ENCODE measurements around the gene ASCL2.

ASCL2 gene

DNA sequence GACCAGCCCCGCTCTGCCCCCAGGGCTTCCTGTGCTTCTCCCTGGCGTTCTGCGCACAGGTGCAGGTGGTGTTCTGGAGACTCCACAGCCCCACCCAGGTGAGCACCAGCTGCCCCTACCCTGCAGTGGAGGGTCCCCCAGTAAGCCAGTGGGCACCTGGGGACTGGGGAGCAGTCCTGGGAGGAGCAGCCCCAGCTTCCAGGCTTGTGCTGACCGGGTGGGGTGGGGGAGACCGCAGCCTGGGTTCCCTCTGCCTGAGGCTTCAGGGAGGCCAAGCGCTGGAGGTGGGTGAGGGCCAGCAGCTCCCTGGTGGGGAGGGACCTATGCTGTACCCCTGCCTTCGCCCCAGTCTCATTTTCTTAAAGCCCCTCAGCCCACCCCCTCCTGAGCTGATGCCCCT, 38.3 kb upstream of the ASCL2 start:
- DNase-seq: no peak

DNA sequence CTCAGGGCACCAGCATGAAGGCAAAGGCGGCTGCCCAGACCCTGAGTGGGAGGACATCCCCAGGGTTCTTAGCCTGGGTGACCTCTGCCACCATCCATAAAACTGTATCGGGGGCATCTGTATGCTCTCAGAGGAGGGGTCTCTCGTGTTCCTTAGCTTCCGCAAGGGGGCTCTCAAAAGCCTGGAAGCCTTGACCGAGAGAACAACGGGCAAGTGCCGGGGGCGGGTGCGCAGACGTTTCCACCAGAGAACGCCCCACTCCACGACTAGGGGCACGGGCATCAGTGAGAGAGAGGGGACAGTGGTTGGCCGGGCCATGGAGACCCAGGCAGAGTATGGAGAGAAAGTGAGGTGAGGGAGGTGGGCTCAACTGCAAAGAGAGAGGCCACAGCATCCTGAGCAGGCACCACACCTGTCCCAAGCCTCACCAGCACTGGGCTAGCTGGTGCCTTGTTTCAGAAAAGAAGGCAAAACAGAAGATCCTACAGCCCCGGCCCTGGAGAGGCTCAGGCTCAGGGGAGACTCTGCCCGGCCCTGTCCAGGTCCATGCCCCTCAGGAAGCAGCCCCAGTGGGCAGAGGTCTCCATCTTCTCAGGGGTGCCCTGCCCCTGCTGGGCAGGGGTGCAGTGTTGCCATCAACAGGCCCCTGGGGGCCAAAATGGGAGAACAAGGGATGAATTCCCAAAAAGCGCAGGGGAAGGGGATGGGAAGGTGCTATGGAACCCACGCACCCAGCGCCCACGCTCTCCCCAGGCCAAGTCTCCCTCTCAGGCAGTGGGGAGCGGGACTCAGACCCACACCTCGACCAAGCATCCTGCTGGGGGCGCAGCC, 37.3 kb upstream of the ASCL2 start:
- DNase-seq: no peak

DNA sequence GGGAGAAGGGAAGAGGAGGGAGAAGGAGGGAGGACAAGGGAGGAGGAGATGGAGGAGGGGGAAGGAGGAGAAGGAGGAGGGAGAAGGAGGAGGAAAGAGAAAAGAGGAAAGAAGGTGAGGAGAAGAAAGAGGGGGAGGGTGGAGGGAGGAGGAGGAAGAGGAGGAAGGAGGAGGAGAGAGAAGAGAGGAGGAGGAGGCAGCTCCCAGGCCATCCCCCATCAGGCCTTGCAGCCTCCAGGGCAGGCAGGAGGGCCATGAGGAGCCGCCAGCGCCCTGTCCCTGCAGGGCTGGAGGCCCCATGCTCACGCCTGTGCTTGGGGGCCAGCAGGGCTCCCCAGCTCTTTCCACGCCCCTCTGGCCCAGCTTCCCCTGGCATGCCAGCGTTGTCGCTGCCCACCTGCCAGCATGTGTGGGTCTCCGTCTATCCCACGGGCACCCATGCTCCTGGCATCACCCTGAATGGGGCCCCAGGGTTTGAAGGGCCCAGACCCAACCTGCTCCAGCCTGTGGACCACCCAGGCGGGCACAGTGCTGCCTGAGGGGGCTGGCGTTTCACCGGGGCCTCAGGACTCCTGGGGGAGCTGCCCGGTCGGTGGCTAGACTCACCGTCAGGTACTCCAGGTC, 36.6 kb upstream of the ASCL2 start:
- DNase-seq: no peak

DNA sequence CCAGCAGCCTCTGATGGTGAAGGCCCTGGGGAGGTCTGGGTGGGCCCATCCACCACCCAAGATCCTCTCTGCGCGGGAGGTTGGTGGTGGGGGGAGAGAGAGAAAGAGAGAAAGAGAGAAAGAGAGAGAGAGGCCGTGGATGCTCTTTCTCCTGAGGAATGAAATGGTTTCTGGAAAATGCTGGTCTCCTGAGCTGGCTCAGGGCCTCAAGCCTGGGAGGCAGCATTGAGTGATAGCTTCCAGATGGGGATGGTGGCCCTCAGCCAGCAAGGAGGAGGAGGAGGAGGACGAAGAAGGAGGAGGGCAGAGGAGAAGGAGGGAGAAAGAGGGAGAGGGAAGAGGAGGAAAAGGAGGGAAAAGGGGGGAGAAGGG, 36.0 kb upstream of the ASCL2 start:
- no peak for DNase-seq

DNA sequence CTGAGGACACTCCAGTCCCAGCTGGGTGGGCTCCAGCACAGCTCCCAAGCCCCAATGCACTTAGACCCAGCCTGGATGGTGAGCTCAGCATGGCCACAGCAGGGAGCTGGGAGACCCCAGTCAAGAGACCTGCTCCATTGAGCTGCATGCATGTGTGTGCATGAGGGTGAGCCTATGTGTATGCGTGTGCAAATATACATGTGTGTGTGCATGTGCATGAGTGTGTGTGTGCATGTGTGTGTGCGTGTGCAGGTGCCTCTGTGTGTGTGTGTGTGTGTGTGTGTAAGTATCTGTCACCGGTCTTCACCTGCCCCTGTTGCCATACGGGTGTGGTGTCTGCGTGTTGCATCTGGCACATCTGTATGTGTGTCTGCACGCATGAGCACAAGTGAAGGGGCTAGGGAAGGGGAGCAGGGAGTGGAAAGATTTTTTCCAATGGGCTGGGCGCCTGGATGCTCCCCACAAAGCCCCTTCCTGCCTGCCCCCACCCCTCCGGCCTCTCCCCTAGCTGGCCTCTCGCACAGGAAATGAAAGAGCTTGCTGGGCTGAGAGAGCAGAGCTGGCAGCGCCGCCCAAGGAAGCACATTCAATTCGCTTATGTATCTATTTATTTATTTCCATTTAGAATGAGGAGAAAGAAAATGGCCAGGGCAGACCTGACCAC, 35.5 kb upstream of the ASCL2 start:
- no peak for DNase-seq

DNA sequence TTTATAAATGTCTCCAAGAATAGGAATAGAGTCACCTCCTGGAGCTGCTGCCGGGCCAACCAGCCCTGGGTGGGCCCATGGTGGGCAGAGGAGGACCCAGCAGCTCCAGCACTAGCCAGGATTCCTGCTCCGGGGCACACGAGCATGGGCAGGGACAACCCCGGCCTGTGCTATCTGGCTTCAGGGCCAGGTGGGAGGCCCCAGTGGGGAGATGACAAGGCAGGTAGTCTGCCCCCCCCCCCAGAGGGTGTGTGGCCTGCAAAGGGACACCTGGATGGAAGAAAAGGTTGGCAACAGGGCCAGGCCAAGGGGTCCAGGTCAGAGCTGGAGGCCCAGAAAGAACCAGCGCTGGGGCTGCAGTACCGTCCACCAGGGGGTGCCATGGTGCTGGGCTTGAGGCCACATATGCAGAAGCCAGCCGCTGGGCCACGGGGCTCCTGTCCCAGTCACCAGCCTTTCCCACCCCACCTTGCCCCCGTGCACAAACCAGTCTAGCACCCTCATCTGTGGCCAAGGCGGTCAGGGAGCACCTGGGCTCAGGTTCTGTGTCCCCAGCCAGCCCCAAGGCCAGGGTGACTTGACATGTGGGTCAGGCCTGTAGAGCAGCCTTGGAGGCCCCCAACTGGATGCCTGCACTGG, 34.9 kb upstream of the ASCL2 start:
- peak; percentile 84 for DNase-seq

DNA sequence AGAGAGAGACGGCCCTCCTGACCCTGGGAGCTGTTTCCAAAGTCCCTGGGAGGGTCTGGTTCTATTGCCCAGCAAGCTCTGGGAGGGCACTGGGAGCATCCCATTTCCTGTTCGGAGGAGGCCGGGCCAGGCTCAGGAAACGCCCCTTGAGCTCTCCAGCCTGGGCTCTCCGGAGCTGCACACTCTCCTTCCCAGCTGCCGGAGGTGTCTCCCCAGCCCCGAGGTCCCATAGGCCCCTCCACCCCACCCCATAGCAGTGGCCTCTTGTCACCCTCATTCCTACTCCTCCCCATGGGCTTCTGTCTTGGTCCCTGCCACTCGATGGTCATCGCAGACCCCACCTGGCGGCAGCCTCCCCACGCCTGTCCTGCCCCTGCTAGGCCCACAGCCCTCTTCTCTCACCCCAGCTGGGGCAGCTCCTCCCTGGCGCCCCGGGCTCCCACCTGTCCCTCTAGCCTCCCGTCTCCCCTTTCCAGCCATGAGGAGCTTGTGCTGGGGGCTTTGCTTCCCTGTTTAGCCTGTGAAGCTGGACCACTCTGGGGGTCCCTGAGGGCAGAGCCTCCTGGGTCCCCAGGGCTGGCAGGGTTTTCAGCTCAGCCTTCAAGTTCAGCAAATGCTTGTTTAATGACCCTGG, 34.2 kb upstream of the ASCL2 start:
- no peak for DNase-seq

DNA sequence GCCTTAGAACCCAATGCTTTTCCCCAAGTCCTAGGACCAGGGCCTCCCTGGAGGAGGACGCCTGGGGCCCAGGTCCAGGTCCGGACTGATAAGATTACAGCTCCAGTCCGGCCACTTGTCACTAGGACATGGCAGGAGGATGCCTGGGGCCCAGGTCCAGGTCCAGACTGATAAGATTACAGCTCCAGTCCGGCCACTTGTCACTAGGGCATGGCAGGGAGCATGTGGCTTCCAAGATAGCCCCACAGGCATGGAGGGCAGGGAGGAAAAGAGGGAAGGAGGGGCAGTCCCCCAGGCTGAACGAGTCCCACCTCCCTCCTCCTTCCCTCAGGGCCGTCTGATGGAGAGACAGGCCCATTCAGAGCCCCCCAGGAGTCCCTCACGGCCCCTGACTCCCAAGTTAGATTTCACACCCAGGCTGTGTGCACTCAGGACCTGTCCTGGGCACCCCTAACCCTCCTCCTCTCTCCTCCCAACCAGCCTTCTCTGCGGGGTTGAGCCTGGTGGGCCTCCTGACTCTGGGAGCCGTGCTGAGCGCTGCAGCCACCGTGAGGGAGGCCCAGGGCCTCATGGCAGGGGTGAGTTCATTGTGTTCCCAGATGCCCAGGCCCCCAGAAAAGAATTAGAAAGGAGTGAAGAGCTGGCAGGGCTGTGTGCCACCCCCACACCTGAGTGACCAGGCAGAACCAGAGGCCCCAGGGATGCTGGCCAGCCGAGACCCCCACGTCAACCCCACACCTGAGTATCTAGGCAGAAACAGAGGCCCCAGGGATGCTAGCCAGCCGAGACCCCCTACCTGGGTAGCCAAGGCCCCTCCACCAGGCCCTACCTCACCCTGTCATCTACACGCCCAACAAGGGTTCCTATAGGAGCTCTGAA, 33.5 kb upstream of the ASCL2 start:
- no peak for DNase-seq

DNA sequence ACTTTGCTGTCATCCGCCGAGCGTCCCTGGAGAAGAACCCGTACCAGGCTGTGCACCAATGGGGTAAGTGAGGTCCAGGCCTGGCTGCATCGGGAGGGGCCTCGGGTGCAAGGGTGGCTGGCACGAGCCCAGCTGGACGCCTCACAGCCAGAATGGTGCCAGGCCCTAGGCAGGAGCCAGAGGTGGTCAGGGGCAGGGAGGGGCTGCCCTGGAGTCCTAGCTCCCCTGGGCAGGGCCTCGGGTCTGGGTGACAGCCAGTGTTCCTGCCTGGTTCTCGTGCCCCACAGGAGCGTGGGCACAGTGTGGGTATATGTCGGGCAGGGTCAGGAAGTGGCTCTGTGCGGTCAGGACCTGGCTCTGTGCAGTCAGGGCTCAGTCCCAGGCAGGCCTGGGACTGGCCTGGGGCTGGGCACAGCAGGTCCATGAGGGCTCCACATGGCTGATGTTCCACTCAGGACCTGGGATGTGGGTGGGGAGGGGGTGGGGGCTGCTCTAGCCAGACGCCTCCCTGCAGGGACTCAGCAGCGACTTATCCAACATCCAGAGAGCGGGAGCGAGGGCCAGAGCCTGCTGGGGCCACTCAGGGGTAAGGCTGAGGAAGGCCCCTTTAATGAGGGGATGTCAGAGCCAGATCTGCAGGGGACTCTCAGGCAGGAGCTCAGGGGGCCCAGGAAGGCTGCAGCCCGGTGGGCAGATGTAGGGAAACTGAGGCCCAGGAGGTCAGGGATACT, 32.7 kb upstream of the ASCL2 start:
- DNase-seq: no peak

DNA sequence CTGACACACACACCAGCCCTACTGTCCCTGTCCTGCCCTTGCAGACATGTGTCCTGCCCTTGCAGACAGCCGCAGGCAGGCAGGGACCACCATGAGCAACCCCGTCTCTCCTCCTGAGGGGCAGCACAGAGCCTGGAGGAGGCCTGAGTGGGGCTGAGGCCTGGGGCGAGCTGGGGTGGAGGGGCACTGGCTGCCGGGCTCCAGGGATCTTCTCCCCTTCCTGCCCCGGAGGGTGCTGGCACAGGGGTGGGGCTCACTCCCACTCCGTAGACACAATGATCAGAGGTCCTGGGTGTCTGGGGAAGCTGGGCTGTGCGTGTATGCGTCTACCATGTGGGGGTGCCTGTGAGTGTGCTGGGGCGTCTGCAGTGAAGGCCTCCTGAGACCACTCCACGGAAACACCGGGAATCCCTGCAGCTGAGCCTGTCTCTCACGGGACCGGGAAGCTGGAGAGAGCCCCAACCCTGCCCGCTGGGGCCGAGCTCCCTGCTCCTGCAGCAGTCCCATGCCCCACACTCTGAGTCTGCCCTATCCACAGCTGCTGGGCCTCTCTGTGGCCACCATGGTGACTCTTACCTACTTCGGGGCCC, 32.0 kb upstream of the ASCL2 start:
- no peak for DNase-seq

DNA sequence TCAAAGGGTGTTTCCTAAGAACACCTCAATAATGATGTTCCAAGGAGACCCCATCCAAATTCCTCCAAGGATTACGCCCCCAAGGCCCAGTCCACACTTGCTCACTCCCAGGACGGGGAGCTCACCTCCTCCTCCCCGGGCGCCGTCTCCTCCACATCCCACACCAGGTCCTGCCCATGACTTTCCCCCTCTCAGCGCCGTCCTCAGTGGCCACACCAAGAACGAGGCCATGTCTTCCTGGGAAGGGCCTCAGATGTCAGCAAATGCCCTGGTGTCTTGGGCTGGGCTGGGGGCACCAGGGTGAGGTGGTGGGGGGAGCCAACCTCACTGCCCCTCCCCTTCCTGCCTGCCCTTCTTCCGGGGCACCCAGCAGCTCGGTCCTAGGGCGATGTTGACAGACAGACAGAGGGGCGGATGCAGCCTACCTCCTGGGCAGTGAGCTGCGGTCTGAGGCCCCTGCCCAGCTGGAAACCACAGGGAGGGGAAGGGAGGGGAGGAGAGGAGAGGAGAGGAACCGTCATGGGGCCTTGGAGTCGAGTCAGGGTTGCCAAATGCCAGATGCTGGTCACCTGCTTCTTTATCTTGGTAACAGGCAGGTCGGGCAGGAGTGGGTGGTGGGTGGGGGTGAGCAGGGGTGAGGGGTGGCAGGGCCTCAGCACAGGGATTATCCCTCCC, 31.4 kb upstream of the ASCL2 start, which contains the start of the genes C11orf21 and TSPAN32:
Gene C11orf21 (minus strand): TSS at position 288 of the 675 bp plus-strand sequence. CDS start 110 bp downstream, at position 178.
Gene TSPAN32 (plus strand): TSS at position 383 of the 675 bp plus-strand sequence. CDS start 137 bp downstream, at position 520.
- DNase-seq: no peak

DNA sequence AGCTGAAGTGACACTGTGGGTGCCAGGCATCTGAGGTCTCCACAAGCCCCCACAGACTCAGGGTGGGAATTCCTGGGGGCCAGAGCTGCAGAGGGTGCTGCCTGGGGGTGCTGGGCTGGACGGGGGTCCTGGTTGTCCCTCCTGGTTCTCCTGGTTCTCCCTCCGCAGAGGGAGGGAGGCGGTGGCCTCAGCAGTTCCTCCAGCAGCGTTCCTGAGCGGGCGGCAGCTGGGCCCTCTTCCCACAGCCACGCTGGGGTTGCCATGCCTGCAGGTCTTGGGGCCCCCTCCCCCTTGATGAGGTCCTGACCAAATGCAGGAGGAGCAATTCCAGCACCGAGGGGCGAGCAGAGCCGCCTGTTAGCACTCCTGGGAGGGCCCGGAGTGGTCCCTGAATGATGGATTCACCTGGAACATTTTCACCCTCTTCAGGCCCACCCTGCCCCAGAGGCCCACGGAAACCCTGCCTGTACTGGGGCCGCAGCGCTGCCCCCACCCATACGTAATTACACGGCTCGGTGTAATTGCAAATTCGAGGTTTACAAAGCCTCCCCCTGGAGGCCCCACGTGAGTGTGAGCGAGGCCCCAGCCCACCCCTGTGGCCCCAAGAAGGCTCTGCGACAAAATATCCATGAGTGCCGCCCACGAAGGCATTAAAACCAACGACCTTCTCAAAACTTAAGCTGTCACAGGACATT, 30.7 kb upstream of the ASCL2 start:
- no peak for DNase-seq

DNA sequence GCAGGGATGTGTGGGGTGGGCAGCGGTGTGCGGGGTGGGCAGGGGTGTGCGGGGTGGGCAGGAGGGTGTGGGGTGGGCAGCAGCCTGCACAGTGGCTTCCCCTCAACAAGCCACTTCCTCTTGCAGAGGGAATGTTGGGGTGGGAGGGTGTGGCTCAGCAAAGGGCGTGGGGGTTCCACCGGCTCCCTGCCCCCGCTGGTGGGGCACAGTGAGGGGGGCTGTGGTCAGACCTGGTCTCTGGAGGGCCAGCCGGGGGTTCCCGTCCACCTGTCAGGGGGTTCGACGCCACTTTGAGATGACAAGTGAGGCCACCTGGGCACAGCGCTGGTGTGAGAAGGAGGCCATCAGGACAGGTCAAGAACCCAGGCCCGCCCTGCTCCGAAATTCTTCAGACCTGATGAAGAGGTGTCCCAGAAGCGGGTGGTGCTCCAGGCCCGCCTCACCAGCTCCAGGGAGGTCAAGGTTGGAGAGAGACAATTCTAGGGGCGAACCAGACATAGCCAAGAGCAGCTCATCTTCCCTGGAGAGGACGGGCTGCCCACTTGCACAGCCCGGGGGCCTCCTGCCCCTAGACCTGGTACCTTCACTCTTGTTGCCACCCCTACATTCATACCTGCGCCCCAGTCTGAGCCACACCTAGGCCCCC, 30.0 kb upstream of the ASCL2 start:
- DNase-seq: no peak

DNA sequence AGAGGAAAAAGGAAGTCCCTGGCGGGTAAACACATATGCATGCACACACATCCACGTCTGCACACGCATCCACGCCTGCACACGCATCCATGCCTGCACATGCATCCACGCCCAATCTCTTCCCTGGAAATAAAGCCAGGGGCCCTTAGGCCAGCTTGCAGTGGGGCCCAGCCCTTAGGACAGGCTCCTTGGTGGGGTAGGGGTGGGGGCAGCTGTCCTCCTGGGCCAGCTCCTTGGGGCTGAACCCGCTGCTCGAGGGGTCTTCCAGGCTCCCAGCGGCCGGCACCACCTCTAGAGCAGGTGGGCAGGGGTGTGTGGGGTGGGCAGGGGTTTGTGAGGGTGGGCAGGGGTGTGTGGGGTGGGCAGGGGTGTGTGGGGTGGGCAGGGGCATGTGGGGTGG, 29.4 kb upstream of the ASCL2 start:
- no peak for DNase-seq

DNA sequence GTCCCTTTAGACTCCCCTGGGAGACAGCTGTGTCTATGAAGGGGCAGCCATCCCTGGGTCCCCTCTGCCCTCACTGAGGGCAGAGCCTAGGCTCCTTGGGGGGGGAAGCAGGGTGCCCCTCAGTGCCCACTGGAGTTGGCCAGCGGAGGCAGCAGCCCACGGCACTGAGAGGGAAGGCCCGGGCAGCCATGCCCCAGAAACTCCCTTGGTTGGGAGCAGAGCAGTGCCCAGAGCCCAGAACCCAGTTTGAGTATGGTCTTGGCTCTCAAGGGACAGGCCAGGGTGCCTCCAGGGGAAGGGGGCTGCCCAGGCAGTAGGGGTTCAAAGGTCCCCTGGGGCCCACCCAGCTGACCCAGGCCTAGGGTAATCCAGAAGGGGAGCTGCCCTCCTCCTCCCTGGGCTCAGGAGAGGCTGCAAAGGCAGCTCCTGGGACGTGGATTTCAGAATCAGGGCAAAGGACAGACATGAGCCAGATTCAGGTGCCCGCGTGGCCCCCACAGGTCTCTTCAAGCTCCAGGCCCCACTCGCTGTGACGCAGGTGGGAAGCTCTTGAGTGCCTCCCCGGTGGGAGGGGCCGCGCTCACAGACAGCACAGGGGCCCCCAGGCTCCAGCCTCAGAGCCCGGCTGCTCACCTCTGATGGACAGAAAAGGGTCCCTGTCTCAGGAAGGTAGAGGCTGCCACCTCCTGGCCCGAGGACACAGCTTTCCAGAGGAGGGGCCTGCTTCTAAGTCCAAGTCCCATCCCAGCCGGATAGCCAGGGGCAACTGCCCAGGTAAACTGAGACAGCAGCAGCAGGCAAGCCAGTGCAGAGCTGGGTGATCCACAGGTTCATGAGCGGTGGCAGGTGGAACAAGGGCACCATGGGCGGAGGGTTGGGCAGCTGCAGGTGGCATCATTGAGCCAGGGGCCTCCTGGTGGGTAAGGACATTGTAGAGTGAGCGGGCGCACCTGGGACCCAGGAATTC, 28.7 kb upstream of the ASCL2 start:
- no peak for DNase-seq

DNA sequence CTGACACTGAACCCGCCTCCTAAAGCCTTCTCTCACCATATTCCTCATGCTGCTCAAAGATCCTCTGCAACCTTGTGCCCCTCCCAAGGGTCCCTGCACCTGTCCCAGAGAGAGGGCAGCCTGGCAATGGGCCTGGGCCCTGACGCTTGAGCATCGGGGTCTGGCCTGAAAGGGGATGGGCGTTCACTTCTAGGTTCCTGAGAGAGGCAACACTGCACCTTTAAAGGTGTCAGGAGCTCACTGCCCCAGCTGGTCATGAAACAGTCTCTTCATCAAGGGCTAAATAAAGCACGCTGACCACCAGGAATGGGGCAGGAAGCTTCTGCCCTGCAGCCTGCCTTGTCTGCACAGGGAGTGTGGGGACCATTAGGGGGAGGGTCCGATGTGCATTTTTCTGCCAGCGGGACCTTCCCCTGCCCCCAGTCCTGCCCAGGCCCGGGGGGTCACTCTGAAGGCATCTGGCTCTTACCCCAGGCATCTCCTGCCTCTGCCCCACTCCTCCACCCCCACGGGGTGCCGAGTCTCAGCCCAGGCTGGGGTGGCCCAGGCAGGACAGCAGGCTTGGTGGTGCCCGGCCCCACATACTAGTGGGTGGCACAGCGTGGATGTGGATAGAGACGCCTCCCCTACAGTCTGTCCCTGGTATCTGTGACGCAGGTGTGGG, 27.9 kb upstream of the ASCL2 start:
- no peak for DNase-seq

DNA sequence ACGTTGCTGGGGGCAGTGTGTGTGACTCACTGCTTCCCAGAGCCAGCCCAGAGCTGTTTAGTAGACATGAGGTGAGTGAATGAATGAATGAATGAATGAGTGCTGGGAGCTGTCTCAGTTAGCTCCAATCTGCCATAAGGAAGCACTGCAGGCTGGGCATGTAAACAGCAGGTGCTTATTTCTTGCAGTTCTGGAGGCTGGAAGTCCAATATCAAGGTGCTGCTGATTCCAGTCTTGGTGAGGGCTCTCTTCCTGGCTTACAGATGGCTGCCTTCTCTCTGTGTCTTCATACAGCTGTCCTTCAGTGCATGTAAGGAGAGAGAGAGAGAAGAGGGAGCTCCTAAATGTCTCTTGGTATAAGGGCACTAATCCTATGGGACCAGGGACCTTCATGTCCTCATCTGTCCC, 27.2 kb upstream of the ASCL2 start:
- DNase-seq: no peak
